ENCODE results near the gene GGA1.

- TF ChIP-seq EZH2 (IDR thresholded peaks at IDR 0.05; ENCODE audit: insufficient read depth, poor library complexity, severe bottlenecking) (no peak), EZH2phosphoT487 (IDR thresholded peaks at IDR 0.05; ENCODE audit: insufficient read depth, low read depth) (no peak)
These were observed 28.3 kb downstream of the GGA1 start for GRCh38 chr22:37636949-37637273.
